HepG2 (cell line): ENCODE results near the gene LYPD6. TPM values are rescaled to one million over a fixed set of nuclear protein-coding genes. Genes with fewer than 3 reads are reported as not detected.

Experiments
- AKNA ChIP-seq: sonication (generic); formaldehyde crosslinking; IDR thresholded peaks from 2 replicates; pipeline ENCODE4 v1.4.0; 2020; ENCODE audit warnings: missing genetic modification reagents, borderline replicate concordance
- CAMTA2 ChIP-seq: sonication (generic); formaldehyde crosslinking; IDR thresholded peaks from 2 replicates; pipeline ENCODE4 v1.4.0; 2020; ENCODE audit warnings: mild to moderate bottlenecking, missing genetic modification reagents, borderline replicate concordance
- CBFB ChIP-seq: sonication (generic); formaldehyde crosslinking; IDR thresholded peaks from 2 replicates; pipeline ENCODE4 v1.4.0; 2020; ENCODE audit warnings: missing genetic modification reagents
- DNMT3B ChIP-seq: conservative IDR thresholded peaks from 2 replicates; pipeline ENCODE4 v1.6.1; 2016; ENCODE audit warnings: missing biosample characterization, control low read depth
- HNF4A ChIP-seq: sonication (generic); formaldehyde crosslinking; IDR thresholded peaks from 2 replicates; pipeline ENCODE4 v1.4.0; 2020; ENCODE audit warnings: missing genetic modification reagents
- NR2C2 ChIP-seq: sonication (generic); formaldehyde crosslinking; IDR thresholded peaks from 2 replicates; pipeline ENCODE4 v1.4.0; 2020; ENCODE audit warnings: missing genetic modification reagents, mild to moderate bottlenecking, moderate library complexity, borderline replicate concordance
- POLR2G ChIP-seq: fragments of 200-400 bp; formaldehyde crosslinking; IDR thresholded peaks from 2 replicates; pipeline ENCODE4 v1.6.1; 2018; ENCODE audit warnings: mild to moderate bottlenecking, low read depth, low read length, moderate library complexity
- RARA ChIP-seq: IDR thresholded peaks from 2 replicates; pipeline ENCODE4 v1.6.1; 2016; ENCODE audit warnings: missing genetic modification reagents, missing compliant biosample characterization
- SRY ChIP-seq: sonication (generic); formaldehyde crosslinking; IDR thresholded peaks from 2 replicates; pipeline ENCODE4 v1.8.0; 2022; ENCODE audit warnings: mild to moderate bottlenecking, missing genetic modification reagents
- YY1 ChIP-seq: IDR thresholded peaks from 2 replicates; pipeline ENCODE4 v1.6.1; 2011; ENCODE audit warnings: low read length, low read depth, moderate library complexity, mild to moderate bottlenecking; ENCODE audit not compliant: insufficient read depth, insufficient replicate concordance
- ZNF496 ChIP-seq: sonication (generic); formaldehyde crosslinking; IDR thresholded peaks from 2 replicates; pipeline ENCODE4 v1.8.1; 2023; ENCODE audit warnings: mild to moderate bottlenecking, moderate library complexity, missing genetic modification reagents; ENCODE audit not compliant: insufficient replicate concordance
- ZNF605 ChIP-seq: sonication (generic); formaldehyde crosslinking; IDR thresholded peaks from 2 replicates; pipeline ENCODE4 v1.8.0; 2022; ENCODE audit warnings: mild to moderate bottlenecking, missing genetic modification reagents
- ZNF616 ChIP-seq: sonication (generic); formaldehyde crosslinking; IDR thresholded peaks from 2 replicates; pipeline ENCODE4 v1.5.0; 2020; ENCODE audit warnings: low read depth, mild to moderate bottlenecking, missing genetic modification reagents
- polyA plus RNA-seq, 8 experiments: library from polyadenylated mRNA; depleted of rRNA in 3 of 8; stranded (reverse) in 7 of 8; unstranded in 1 of 8; fragments of >200 nt; fragmentation: Illumina TruSeq in 4 of 8; extraction: Trizol in 4 of 8; gene quantifications; 2 replicates each; pipeline versions ENCODE4 v1.2.1 to v1.2.3, GENCODE V29; 2011 to 2016; ENCODE audit warnings: low read depth in 4 of 8, missing spikeins in 1 of 8, mixed read lengths in 1 of 8; ENCODE audit not compliant: insufficient read depth in 1 of 8
- total RNA-seq, 5 experiments: library from RNA; depleted of rRNA; stranded (reverse); fragments of >200 nt; fragmentation: Illumina TruSeq; extraction: Trizol; gene quantifications; 2 replicates each; pipeline ENCODE4 v1.2.3, GENCODE V29; 2016; ENCODE audit warnings: low read depth in 1 of 5
- TF ChIP-seq, protein P1 (sequence below): IDR thresholded peaks from 2 replicates; pipeline ENCODE4 v1.4.0; 2020; ENCODE audit warnings: mild to moderate bottlenecking, missing genetic modification reagents
- TF ChIP-seq, protein P2 (sequence below): sonication (generic); formaldehyde crosslinking; conservative IDR thresholded peaks from 2 replicates; pipeline ENCODE4 v1.8.0; 2022; ENCODE audit warnings: low read depth, missing genetic modification reagents
- TF ChIP-seq, protein P3 (sequence below): sonication (generic); IDR thresholded peaks from 2 replicates; pipeline ENCODE4 v1.6.1; 2016; ENCODE audit warnings: low read depth, borderline replicate concordance

The LYPD6 gene
- total and polyA plus RNA-seq, 2 of the 13 experiments (the other 11 are each of a cell fraction or from before 2014, with no cell fraction given): 0.01 to 0.07 TPM

- TF ChIP-seq, protein P1, sequence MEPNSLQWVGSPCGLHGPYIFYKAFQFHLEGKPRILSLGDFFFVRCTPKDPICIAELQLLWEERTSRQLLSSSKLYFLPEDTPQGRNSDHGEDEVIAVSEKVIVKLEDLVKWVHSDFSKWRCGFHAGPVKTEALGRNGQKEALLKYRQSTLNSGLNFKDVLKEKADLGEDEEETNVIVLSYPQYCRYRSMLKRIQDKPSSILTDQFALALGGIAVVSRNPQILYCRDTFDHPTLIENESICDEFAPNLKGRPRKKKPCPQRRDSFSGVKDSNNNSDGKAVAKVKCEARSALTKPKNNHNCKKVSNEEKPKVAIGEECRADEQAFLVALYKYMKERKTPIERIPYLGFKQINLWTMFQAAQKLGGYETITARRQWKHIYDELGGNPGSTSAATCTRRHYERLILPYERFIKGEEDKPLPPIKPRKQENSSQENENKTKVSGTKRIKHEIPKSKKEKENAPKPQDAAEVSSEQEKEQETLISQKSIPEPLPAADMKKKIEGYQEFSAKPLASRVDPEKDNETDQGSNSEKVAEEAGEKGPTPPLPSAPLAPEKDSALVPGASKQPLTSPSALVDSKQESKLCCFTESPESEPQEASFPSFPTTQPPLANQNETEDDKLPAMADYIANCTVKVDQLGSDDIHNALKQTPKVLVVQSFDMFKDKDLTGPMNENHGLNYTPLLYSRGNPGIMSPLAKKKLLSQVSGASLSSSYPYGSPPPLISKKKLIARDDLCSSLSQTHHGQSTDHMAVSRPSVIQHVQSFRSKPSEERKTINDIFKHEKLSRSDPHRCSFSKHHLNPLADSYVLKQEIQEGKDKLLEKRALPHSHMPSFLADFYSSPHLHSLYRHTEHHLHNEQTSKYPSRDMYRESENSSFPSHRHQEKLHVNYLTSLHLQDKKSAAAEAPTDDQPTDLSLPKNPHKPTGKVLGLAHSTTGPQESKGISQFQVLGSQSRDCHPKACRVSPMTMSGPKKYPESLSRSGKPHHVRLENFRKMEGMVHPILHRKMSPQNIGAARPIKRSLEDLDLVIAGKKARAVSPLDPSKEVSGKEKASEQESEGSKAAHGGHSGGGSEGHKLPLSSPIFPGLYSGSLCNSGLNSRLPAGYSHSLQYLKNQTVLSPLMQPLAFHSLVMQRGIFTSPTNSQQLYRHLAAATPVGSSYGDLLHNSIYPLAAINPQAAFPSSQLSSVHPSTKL (CRISPR knock-in tag): peak; percentile 70
- TF ChIP-seq ZNF616 (CRISPR knock-in tag) (no peak), POLR2G (no peak), AKNA (CRISPR knock-in tag) (no peak), HNF4A (CRISPR knock-in tag) (peak; percentile 96), CBFB (CRISPR knock-in tag) (no peak), SRY (CRISPR knock-in tag) (no peak), ZNF496 (CRISPR knock-in tag) (no peak), RARA (CRISPR knock-in tag) (peak; percentile 79), DNMT3B (CRISPR knock-in tag) (no peak), CAMTA2 (no peak), YY1 (no peak), NR2C2 (CRISPR knock-in tag) (peak; percentile 88), ZNF605 (CRISPR knock-in tag) (no peak)
- TF ChIP-seq, protein P2, sequence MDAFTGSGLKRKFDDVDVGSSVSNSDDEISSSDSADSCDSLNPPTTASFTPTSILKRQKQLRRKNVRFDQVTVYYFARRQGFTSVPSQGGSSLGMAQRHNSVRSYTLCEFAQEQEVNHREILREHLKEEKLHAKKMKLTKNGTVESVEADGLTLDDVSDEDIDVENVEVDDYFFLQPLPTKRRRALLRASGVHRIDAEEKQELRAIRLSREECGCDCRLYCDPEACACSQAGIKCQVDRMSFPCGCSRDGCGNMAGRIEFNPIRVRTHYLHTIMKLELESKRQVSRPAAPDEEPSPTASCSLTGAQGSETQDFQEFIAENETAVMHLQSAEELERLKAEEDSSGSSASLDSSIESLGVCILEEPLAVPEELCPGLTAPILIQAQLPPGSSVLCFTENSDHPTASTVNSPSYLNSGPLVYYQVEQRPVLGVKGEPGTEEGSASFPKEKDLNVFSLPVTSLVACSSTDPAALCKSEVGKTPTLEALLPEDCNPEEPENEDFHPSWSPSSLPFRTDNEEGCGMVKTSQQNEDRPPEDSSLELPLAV: no peak
- TF ChIP-seq, protein P3, sequence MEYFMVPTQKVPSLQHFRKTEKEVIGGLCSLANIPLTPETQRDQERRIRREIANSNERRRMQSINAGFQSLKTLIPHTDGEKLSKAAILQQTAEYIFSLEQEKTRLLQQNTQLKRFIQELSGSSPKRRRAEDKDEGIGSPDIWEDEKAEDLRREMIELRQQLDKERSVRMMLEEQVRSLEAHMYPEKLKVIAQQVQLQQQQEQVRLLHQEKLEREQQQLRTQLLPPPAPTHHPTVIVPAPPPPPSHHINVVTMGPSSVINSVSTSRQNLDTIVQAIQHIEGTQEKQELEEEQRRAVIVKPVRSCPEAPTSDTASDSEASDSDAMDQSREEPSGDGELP: no peak
Measured at GRCh38 chr2:149420053-149420963, 89.9 kb downstream of the LYPD6 start (continued).
